GM19438 (cell line): Measurements from ENCODE around the gene FAM120B.

ENCODE experiments used
- ATAC-seq: cut with Tn5 transposase; IDR thresholded peaks from one replicate; pipeline ENCODE4 v1.9.1; 2021; ENCODE audit warnings: low read depth; ENCODE audit not compliant: unreplicated experiment

The FAM120B gene

DNA sequence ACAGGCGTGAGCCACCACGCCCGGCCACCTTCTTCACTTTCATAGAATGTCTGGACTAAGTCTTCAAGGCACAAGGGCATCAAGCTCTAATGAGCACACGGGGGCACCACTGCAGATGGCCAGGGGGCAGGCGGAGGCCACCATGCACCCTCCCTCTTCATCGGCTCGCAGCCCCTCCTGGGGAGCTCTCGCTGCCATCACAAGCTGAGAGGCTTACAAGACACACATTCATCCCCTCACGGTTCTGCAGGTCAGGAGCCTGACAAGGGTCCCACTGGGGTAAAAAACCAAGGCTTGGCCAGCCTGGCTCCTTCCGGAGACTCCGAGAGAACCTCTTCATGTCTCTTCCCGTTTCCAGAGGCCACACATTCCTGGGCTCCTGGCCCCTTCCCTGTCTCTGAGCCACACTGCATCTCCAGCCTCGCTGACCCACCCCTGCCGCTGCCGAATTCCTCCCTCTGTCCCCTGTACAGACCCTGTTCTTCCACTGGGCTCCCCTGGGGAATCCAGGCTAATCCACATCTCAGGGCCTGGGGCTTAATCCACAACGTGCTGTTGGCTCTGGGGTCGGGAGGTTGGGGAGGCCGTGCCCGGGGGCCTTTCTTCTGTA, 35.5 kb upstream of the FAM120B start:
- ATAC-seq: no peak

DNA sequence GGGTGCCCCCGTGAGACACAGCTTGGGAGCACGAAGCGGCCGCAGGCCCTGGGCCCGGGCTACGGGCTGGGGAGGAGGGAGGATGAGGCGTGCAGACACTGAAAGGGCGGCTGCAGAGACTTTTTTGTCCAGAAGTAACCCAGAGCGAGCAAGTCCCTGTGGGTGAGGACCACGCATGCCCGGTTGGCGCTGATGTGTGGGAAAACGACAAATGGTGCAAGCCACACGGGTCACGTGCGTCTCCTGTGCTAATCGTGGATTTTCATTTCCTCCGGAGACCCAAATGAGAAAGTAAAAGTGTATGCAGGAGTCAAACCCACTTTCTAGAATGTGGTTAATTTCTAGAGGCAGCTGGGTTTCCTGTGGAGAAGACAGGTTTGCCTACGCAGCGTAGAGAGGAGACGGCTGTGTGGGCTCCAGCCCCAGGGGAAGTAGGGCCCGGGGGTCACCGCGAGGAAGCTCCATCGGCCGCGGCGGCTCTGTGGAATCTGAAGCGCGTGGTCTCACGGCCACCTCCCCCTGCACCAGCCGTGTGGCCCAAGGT, 34.7 kb upstream of the FAM120B start:
- peak; percentile 95 for ATAC-seq

DNA sequence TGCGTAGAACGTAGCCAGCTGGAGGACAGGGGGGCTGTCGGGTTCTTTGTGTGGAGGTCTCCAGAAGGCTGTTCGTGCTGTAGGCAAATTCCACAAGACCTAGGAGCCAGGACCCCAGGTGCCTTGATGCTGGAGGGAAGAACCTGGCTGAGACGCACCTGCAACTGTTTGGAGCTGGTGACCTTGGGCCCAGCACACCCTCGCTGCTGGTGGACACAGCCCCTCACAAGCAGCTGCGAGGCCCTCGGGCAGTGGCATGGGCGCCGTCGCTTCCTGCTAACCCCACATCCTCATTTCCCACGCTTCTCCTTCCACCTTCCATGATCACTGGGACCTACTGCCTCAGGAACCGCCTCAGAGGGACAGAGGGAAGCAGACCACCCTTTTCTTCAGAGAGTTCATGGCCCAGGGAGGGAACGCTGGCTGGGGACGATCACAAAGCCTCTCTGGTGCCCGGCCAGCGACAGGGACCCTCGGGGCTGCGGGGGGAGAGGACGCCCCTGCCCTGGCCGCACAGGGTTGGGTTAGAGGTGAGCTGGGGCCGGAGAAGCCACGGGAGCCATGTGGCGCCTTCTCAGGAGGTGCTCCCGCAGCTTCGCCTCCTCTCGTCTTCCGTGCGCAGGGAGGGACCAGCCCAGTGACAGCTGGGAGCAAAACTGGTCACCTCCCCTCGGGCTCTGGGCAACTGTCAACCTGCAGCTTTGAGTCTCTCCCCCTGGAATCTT, 34.1 kb upstream of the FAM120B start:
- ATAC-seq: no peak

DNA sequence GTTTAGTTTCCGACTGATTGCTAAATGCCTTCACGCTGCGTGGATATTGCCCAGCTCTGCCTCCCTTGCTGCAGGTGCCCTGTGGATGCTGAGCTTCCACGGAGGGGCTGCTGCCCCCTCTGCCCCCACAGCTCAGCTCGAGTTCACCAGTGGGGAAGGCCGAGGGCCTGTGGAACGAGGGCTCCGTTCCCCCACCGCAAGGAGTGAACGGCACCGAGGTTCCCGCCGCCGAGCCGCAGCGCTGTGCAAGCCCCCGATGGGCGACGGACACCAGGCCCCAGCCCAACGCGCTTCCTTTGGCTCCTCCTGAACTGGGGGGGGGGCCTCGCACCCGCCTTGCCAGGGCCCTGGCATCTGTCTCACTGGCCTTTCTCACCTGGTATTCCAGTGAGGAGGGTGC, 33.4 kb upstream of the FAM120B start:
- ATAC-seq: no peak

DNA sequence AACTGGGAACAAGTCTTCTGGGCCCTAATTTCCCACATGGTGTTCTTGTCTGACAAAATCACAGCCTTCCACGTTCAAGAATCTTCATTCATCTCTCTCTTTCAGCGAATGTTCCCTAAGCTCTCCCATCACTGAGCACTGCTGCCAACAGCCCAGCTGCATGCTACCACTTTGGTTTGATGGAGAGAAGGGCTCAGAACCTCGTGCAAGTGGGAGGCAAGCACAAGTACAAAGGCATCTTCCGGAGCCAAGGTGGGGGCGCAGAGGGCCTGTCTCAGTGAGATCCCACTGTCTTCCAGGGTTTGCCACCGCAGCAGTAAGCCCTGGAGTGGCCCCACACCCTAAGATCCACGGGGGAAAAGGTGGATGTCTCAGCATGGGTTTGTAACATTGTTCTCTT, 32.9 kb upstream of the FAM120B start:
- no peak for ATAC-seq

DNA sequence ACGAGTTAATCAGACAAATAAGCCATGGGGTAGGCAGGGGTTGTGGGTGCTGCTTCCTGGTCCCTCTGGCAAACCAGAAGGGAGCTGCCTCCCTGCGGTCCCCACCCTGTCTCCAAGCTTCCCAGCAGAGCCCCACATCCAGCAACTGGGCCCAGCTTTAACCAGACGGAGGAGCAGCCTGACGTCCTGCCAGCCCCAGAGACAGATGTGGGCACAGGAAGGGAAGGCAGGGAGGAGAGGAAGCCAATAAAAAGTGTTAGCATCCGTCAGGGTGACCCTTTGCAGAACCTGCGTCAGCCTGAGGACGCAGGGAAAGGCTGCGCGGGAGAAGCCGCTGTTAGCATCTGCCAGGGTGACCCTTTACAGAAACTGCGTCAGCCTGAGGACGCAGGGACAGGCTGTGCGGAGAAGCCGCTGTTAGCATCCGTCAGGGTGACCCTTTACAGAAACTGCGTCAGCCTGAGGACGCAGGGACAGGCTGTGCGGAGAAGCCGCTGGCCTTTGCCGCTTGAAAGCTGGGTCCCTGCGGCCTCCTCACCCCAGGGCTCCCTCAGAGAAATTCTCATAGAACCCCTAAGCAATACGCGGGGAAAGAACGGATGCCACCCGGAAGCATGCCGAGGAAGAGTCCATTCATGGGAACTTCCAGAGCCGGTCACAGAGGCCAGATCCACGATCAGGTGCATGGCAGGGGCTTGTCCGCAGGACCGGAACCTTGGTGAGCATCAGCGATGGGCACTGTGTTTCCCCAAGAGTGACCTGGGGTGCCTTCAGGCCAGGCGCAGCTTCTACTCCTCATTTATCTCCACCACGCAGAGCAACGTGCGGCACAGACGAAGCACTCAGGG, 31.6 kb upstream of the FAM120B start:
- ATAC-seq: no peak

DNA sequence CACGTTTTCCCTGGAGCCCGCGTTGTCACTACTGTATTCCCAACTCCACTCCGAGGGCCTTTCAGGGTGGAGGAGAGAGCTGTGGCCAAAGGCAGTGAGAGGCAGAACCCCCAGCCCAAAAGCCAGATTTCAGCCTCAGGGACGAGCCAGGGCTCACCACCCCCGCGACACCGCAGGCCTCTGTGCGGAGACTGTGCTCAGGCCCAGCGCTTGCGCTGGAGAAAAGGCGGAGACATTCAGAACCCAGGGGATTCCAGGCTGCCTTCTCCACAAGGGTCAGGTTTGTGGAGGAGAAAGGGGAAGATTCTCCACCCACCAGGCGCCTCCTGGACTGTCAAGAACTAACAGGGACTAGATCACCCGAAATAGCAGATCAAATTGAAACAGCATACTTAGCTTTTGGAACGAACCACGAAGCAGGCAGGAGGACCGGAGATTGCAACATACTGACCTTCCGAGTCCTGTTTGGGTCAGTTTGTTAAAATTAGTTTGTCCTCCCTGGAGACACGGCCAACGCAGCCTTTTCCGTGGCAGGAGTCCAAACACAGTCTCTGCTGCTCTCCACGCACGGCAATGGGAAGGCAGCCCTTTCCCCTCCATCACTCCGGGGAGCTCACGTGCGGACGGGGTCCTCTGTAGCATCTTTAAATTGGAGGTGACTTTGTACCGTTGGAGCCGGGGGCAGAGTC, 30.0 kb upstream of the FAM120B start:
- ATAC-seq: no peak

DNA sequence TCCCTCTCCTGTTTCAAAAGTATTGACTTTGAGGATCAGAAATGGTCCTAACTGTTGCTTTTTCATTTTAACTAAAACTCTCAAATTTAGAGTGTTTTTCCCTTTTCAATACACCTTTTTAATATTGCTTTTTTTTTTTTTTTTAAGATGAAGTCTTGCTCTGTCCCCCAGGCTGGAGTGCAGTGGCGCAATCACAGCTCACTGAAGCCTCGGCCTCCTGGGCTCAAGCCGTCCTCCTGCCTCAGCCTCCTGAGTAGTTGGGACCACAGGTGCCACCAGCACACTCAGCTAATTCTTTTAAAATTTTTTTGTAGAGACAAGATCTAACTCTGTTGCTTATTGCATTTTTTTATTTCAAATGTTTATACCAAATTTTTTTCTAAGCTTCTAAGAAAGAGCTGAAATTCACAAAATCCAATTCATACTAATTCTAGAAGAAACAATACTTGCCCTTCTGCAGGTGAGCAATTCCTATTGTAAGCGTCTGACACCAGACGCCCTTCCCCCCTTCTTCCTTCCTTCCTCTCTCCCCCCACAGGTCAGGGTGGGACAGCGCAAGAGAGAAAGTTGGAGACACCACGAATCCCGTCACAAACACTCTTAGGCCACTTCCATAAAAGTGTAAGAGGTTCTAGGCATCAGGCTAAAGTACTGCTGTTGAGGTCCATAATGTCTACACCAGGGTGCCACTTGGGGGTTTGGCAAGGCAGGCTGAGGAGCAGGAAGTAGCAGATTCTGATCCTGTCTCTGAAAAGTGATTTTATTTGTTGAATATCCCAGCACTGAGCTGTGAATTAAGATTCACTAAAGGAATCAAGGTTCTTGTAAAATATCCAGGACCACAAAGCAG, 28.4 kb upstream of the FAM120B start:
- no peak for ATAC-seq

DNA sequence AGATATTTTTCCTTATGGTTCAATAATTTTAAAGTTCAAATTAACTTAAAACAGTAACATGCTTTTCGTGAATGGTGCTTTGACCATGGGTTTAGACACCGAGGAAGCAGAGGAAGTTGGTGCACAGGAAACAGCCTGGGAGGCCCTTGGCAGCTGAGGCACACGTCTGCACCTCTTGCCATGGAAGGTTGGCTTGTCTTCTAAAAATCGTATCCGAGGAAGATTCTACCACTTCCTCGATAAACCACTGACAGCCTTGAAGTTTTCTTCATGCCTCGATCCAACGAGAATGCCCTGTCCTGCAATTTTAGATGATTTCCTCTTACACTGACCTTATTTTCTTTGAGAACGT, 27.8 kb upstream of the FAM120B start:
- ATAC-seq: no peak

DNA sequence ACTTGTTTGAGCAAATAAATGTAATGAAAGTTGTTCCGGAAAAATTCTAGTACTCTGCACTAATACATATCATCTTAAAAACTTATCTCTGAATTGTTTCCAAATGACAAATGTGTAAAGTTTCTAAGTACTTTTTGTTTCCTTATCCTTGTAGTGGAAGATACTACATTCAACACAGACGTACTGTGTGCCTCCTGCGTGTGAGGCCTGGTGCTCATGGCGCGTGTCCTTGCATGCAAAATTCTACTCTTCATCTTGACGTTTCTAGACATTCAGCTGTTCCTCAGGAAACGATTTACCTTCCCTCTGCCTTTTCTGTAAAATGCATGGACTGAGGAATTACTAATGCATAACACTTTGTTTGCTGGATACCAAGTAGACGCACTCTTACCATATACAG, 27.1 kb upstream of the FAM120B start:
- ATAC-seq: no peak

DNA sequence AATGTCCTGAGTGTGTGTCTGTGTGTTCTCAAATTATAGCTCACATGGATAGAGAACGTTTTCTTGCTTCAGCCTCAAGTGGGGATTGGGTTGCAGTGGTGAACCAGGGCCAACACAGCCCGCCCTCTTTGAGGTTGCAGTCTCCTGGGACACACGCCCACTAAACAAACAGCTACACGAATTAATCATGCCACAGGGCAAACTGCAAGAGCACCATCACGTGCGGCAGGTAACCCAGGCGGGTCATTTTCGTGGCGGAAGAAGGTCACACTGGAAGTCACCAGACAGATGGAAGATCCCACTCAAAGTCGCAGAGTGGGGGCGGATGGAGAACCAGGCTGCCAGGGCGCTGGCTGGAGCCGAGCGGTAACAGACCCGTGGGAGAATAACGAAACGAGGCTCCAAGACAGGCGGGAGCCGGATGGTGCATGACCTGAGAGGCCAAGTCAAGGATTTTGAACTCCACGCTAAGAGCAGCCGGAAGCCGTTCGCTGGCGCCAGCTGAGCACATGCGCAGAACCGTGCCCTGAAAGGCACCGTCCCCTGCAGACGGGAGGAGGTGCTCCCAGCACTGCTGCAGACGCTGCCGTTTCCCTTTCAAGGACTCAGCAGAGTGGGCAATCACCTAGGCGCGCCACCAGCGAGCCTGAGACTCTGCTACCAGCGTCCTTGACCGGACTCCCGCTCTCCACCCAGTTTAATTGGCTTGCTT, 26.4 kb upstream of the FAM120B start:
- ATAC-seq: peak; percentile 78

DNA sequence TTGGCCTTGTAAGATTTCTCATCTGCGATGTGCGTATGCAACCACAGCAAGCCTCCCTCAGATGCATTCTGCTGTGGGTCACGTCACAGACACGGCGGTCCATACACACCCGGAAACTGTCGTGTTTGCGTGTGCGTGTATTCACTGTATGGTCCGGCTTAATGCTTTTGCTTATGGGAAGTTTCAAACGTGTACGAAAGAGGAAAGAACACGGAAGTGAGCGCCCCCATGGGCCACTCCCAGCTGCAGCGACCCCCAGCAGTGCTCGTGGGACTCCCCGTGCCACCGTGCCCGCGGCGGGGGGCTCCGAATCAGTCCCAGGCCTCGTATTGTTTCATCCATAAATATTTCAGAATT, 25.9 kb upstream of the FAM120B start:
- peak; percentile 50 for ATAC-seq

DNA sequence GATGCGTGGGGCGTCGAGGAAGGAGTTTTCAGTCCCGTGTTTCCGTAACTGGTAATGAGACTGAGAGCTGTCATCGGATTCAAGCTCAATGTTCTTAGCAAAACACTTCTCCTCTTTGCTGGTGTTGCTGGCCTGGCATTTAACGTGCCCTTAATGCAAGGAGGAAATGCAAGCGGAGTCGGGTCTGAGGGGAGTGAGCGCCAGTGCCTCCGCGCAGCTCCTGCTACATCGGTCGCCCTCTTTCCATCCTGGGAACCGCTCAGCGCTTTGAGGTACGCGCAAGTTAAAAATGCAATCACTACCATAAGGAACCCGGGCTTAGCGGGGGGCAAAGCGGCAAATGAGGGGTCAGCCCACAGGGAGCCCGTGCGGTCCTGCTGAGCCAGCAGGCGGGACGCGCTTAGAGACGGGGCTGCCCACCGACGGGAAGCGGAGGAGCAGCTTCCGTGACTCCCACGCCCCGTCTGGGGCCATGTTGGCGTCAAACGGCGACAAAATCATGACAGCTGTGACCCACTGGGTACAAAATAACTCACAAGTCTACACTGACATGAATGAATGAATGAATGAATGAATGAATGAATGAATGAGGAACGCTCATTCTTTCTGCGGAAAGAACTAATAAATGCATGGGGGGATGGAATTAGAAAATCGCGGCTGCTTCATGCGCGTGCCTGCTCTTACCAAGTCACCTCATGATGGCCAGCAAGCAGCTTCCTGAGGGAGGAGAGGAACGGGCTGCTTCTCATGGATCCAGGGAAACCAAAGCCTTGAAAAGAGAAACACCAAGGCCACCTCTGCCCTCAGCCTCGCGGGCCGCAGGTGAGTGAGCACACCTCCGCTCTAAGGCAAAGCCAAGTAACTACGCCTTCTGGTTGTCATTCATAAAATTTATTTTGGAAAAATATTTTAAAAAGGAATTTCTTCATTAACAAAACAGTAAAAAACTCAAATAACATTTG, 24.9 kb upstream of the FAM120B start:
- ATAC-seq: no peak

DNA sequence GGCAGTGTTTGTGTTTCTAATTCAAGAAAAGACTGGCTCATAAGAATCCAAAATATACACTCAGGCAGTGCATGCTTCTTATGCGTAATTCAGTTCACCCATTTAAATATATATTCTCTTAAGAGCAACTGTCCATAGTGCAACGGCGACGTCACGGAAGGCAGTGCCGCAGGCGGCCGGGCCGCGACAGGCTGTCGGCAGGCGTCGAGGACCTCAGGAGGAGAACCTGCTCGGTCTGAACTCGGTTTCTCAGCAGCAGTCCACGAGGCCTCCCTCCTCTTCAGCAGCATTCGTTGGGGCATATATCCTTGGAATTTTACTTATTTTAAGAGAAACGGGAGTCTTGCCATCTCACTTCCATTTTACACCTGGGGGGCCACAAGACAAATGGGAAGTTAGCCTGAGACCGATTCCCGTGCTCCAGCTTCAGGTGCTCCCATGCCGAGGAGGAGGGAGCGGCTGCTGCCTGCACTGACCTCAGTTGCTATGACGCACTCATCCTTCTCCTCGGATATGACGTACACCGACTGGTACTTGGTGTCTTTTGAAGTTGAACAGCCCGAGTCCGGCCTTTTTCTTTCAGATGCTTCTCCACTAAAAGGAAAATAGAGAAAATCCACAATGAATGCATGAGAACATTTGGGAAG, 23.9 kb upstream of the FAM120B start:
- ATAC-seq: no peak

DNA sequence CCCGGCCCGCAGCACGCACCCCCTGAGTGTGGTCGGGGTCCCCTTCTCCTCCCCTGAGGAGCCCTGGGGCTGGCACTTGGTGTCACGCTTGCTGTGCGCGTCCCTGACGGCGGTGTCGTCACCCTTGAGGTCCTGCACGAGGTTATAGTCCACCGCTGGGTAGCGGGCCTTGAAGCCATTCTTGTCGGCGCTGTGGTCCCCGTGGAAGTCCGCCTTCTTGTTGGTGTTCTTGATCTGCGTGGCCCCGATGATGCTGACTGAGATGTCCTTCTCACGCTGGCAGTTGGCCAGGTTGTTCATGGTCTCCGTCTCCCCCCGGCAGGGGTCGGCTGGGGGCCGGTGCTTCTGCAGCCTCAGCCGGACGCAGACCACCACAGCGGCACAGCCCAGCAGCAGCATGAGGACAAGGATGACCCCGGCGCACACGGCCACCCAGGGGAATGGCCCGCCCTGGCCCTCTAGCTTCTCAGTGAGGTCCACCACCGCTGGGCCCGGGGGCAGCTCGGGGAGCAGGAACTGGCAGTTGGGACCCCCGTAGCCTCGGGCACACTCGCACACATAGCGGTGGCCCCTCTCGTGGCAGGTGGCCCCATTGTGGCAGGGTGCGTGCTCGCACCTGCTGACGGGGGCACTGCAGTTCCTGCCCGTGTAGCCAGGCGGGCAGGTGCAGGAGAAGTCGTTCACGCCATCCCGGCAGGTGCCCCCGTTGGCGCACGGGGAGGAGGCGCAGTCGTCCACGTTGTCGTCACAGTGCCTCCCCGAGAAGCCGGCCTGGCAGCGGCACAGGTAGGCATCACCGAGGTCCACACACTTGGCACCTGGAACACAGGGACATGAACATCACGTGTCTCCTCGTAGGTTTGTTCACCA, 23.1 kb upstream of the FAM120B start:
- ATAC-seq: no peak

DNA sequence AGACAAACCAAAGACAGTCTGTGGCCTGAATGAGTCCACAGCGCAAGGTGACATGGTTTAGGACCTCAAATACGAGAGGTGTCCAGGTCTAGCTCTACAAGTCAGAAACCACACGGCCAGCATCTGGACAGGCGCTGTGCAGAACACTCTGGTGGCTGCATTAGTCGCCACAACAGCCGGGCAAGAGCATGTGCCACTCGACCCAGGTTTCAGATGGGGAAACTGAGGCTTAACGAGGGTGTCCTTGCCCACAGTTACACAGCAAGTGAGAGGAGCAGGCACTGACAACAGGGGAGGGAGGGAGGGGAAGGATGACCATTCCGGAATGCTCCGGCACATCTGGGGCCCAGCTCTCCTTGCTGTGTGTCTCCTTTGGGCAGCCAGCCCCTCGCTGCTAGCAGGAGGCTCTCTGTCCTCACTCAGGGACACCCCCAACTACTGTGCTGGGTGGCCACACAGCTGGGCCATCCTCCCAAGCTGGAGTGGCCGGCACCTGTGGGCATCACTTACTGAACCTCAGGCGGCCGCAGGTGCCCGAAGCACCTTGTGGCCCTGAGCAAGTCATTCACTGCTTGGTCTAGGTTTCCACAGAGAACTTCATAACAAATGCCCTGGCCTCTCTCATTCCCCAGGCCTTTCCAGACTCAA, 22.3 kb upstream of the FAM120B start:
- no peak for ATAC-seq
